GM12878 (cell line): ENCODE results near the gene R3HDM1. TPM values are rescaled to one million over a fixed set of nuclear protein-coding genes. Genes with fewer than 3 reads are reported as not detected.

ENCODE experiments used
- ATAC-seq: fragments of 200-7000 bp; cut with Tn5 transposase; 3 replicates; pipeline ENCODE4 v1.9.1; 2020; ENCODE audit warnings: mild to moderate bottlenecking, moderate library complexity
- BruUV-seq: library from RNA; stranded (reverse); fragments of 400-500 nt; replicated peaks from 2 replicates; lab custom pipeline; 2021; lab: Mats Ljungman, UMichigan
- CTCF ChIA-PET: fragments of 300-600 bp; sonication (Branson Sonifier 250); formaldehyde crosslinking; extraction: SDS; loops from one replicate; lab custom pipeline; 2021; ENCODE audit warnings: inconsistent platforms; lab: Yijun Ruan, JAX
- POLR2A ChIA-PET: fragments of 350-600 bp; formaldehyde crosslinking; extraction: SDS; loops from one replicate; lab custom pipeline; 2021; ENCODE audit warnings: inconsistent platforms; lab: Charles Lee
- RAD21 ChIA-PET: fragments of 300-600 bp; sonication (Branson Sonifier 250); formaldehyde crosslinking; loops from one replicate; lab custom pipeline; 2023; ENCODE audit warnings: antibody characterized with exemption; ENCODE audit not compliant: unreplicated experiment; lab: Charles Lee
- SMC1A ChIA-PET: fragments of 300-600 bp; sonication (Branson Sonifier 250); formaldehyde crosslinking; loops from one replicate; lab custom pipeline; 2023; ENCODE audit not compliant: unreplicated experiment, uncharacterized antibody; lab: Charles Lee
- DNase-seq: peaks from one replicate; pipeline ENCODE4 v3.0.0-alpha.2; 2011; ENCODE audit warnings: low read depth, low spot score
- FAIRE-seq: peaks from 3 replicates; lab custom pipeline; 2011; peaks lifted over from hg19 to GRCh38; lab: Jason Lieb, UNC
- H2AFZ ChIP-seq: 2 replicates; pipeline ENCODE4 v1.6.0; 2011; ENCODE audit warnings: low read depth, low read length, control low read depth; ENCODE audit not compliant: control insufficient read depth
- H3K27ac ChIP-seq: 2 replicates; pipeline ENCODE4 v1.5.1; 2011; ENCODE audit warnings: control low read depth; ENCODE audit not compliant: control insufficient read depth, insufficient read depth
- H3K27me3 ChIP-seq, 2 experiments: replicated peaks in 1 of 2; 2 replicates each; pipeline versions ENCODE4 v1.6.0 to v1.6.1; 2011; ENCODE audit warnings: low read length in 1 of 2; ENCODE audit not compliant: control insufficient read depth in 2 of 2, insufficient read depth in 2 of 2
- H3K36me3 ChIP-seq, 2 experiments: 2 replicates each; pipeline ENCODE4 v1.5.1; 2011; ENCODE audit warnings: low read length in 1 of 2; ENCODE audit not compliant: control insufficient read depth in 2 of 2, insufficient read depth in 2 of 2
- H3K4me1 ChIP-seq: 2 replicates; pipeline ENCODE4 v1.6.1; 2011; ENCODE audit warnings: mild to moderate bottlenecking, low read length, moderate library complexity, mixed read lengths; ENCODE audit not compliant: control insufficient read depth, insufficient read depth
- H3K4me2 ChIP-seq: 2 replicates; pipeline ENCODE4 v1.6.0; 2011; ENCODE audit warnings: control low read depth; ENCODE audit not compliant: control insufficient read depth, insufficient read depth
- H3K4me3 ChIP-seq: fragments of 200-600 bp; sonication (generic); 2 replicates; pipeline ENCODE4 v1.5.1; 2016
- H3K79me2 ChIP-seq: 2 replicates; pipeline ENCODE4 v1.6.0; 2011; ENCODE audit warnings: low read length; ENCODE audit not compliant: control insufficient read depth, insufficient read depth
- H3K9ac ChIP-seq: 2 replicates; pipeline ENCODE4 v1.8.0; 2011; ENCODE audit warnings: low read length, control low read depth, mixed read lengths; ENCODE audit not compliant: control insufficient read depth, insufficient read depth
- H3K9me3 ChIP-seq: replicated peaks from 3 replicates; pipeline ENCODE4 v1.5.1; 2011; ENCODE audit warnings: mild to moderate bottlenecking, low read length; ENCODE audit not compliant: control insufficient read depth, insufficient read depth
- H4K20me1 ChIP-seq: 2 replicates; pipeline ENCODE4 v1.6.0; 2011; ENCODE audit not compliant: control insufficient read depth, insufficient read depth
- ATF3 ChIP-seq: IDR thresholded peaks from 2 replicates; pipeline ENCODE4 v1.6.1; 2011; ENCODE audit warnings: low read depth, mild to moderate bottlenecking, low read length, moderate library complexity, borderline replicate concordance; ENCODE audit errors: extremely low read depth
- BRCA1 ChIP-seq: IDR thresholded peaks from 2 replicates; pipeline ENCODE4 v1.6.1; 2011; ENCODE audit warnings: low read depth, low read length, improper control_type of control experiment
- CBX5 ChIP-seq: sonication (generic); IDR thresholded peaks from 2 replicates; pipeline ENCODE4 v1.6.1; 2016; ENCODE audit warnings: low read depth, moderate library complexity, mild to moderate bottlenecking, inconsistent platforms
- EED ChIP-seq: sonication (generic); IDR thresholded peaks from 2 replicates; pipeline ENCODE4 v1.6.1; 2016; ENCODE audit warnings: antibody characterized with exemption, low read depth
- EP300 ChIP-seq, 2 experiments: fragments of 150-350 bp in 1 of 2; IDR thresholded peaks; 2 replicates each; pipeline ENCODE4 v1.6.1; 2011 to 2012; ENCODE audit warnings: low read depth in 2 of 2, low read length in 2 of 2, borderline replicate concordance in 1 of 2, improper control_type of control experiment in 1 of 2, inconsistent platforms in 1 of 2; ENCODE audit not compliant: control insufficient read depth in 1 of 2
- GATAD2B ChIP-seq: fragments of 450-650 bp; conservative IDR thresholded peaks from 2 replicates; pipeline ENCODE4 v1.6.1; 2017; ENCODE audit warnings: low read depth, mild to moderate bottlenecking, moderate library complexity
- JUND ChIP-seq: IDR thresholded peaks from 2 replicates; pipeline ENCODE4 v1.6.1; 2012; ENCODE audit warnings: low read depth, mild to moderate bottlenecking, low read length, improper control_type of control experiment, moderate library complexity
- KLF5 ChIP-seq: fragments of 450-650 bp; IDR thresholded peaks from 2 replicates; pipeline ENCODE4 v1.6.1; 2014; ENCODE audit warnings: mild to moderate bottlenecking; ENCODE audit not compliant: partially characterized antibody
- MAX ChIP-seq: IDR thresholded peaks from 2 replicates; pipeline ENCODE4 v1.6.1; 2012; ENCODE audit warnings: low read depth, low read length, improper control_type of control experiment
- MEF2B ChIP-seq: fragments of 450-650 bp; IDR thresholded peaks from 2 replicates; pipeline ENCODE4 v1.6.1; 2018; ENCODE audit warnings: mild to moderate bottlenecking, moderate library complexity; ENCODE audit not compliant: partially characterized antibody, poor library complexity, severe bottlenecking
- NFIC ChIP-seq: IDR thresholded peaks from 2 replicates; pipeline ENCODE4 v1.6.1; 2012; ENCODE audit warnings: low read depth, mild to moderate bottlenecking, inconsistent platforms, low read length, moderate library complexity
- NFYB ChIP-seq: IDR thresholded peaks from 2 replicates; pipeline ENCODE4 v1.6.1; 2011; ENCODE audit warnings: low read depth, mild to moderate bottlenecking, low read length, improper control_type of control experiment, moderate library complexity; ENCODE audit not compliant: insufficient read depth
- NKRF ChIP-seq: fragments of 450-650 bp; conservative IDR thresholded peaks from 2 replicates; pipeline ENCODE4 v1.6.1; 2017; ENCODE audit warnings: mild to moderate bottlenecking, moderate library complexity
- POLR2AphosphoS5 ChIP-seq: IDR thresholded peaks from 2 replicates; pipeline ENCODE4 v1.6.1; 2011; ENCODE audit warnings: mild to moderate bottlenecking, low read length, inconsistent platforms
- SMAD5 ChIP-seq: IDR thresholded peaks from 2 replicates; pipeline ENCODE4 v1.6.1; 2016; ENCODE audit warnings: antibody characterized with exemption, low read depth
- SREBF1 ChIP-seq: IDR thresholded peaks from 2 replicates; pipeline ENCODE4 v1.6.1; 2012; ENCODE audit warnings: mild to moderate bottlenecking, low read length
- TBL1XR1 ChIP-seq: IDR thresholded peaks from 2 replicates; pipeline ENCODE4 v1.6.1; 2012; ENCODE audit warnings: low read depth, low read length, improper control_type of control experiment
- WGBS: methylation state at CpG from one replicate; pipeline ENCODE4 v1.1.6; 2016; ENCODE audit warnings: low lambda C conversion rate; ENCODE audit not compliant: insufficient replicate concordance, insufficient coverage; ENCODE audit errors: missing lambda C conversion rate; 5-methylcytosine and 5-hydroxymethylcytosine counted together
- in situ Hi-C: fragments of 300-500 bp; cut with MboI; formaldehyde crosslinking; loops from 9 replicates; pipeline ENCODE4 v1.14.3; 2018; ENCODE audit warnings: mixed read lengths
- intact Hi-C: fragments of 100-400 bp; cut with micrococcal nuclease; formaldehyde crosslinking; loops from one replicate; pipeline ENCODE4 v1.14.2; 2022; ENCODE audit not compliant: unreplicated experiment
- polyA plus RNA-seq, 11 experiments: library from polyadenylated mRNA; depleted of rRNA in 4 of 11; unstranded in 6 of 11; stranded (reverse) in 5 of 11; fragments of >200 nt; fragmentation: Nextera tagmentation in 4 of 11; fragmentation: Illumina TruSeq in 1 of 11; extraction: Ambion mirVana in 4 of 11; extraction: Trizol in 1 of 11; gene quantifications; 1 replicate in 1 of 11; 2 replicates in 10 of 11; pipeline versions ENCODE4 v1.2.1 to v1.2.3, GENCODE V29; 2011 to 2016; ENCODE audit warnings: inconsistent platforms in 2 of 11, missing spikeins in 2 of 11, low read depth in 1 of 11
- total RNA-seq, 4 experiments: library from RNA; depleted of rRNA in 3 of 4; stranded (reverse); fragments of >200 nt in 3 of 4; fragmentation: Illumina TruSeq in 1 of 4; extraction: Trizol in 1 of 4; gene quantifications; 2 replicates each; pipeline versions ENCODE4 v1.2.1 to v1.2.3, GENCODE V29; 2013 to 2021
- TF ChIP-seq, protein P1 (sequence below): IDR thresholded peaks from 2 replicates; pipeline ENCODE4 v1.6.1; 2012; ENCODE audit warnings: low read depth, low read length, improper control_type of control experiment

Gene R3HDM1
- total and polyA plus RNA-seq, 10 of the 15 experiments (the other 5 are each of a cell fraction or from before 2014, with no cell fraction given), result 16.8 to 89.6 (median 47.7) TPM

DNA sequence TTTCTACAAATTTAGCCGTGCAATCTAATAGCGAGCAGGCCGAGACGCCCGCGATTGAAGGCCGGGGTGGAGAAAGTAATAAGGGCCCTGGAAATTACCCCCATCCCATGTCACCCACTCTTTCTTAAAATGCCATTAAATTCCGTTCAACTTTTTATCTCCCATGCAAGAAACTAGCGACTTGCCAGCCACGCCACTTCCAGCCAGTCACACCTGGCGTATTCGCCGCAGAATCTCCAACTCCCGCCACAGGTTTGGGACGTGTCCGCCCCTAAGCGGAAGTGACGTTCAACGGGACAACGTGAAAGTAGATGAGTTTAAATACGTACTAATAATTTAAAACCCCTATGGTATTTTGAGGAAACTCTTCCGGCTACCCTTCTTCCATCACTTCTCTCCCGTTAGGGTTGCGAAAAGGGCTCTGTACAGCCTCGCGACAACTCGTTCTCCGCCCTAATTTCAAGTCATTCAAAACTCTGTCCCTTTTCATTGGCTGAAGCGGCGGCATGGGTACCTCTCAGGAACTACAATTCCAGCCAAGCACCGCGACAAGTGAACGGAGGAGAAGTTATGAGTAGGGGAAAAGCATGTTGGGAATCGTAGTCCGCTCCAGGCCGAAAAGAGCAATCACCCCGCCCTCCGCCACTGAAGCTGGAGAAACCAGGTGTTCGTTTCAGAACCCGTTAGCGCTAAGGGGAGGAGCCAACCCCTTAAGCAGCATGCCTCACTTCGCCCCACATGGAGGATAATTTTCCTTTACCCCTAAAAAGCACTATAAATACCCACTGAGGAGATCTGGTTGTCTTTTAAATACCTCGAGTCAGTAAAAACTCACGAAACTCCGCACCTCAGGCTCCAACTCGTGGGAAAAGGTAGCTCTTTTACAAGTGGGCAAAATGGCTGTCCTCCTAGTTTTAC is 712 bp upstream of the R3HDM1 start, which contains the start of gene ZRANB3:
ZRANB3 (minus strand) TSS at position 906 of the 918 bp plus-strand sequence.
- Histone ChIP-seq H3K9ac (peak within 1 kb of the TSS; percentile 94), H3K36me3 (no peaks in the 10 kb centered on the region), H3K4me2 (peak within 1 kb of the TSS; percentile 89), H3K9me3 (no peaks in the 10 kb centered on the region), H3K27me3 (no peaks in the 10 kb centered on the region), H4K20me1 (no peaks in the 10 kb centered on the region), H3K79me2 (peaks cover 57% of the 10 kb centered on the region), H3K4me1 (peaks cover 3% of the 10 kb centered on the region; the same call in 1 of the 2 replicates), H2AFZ (peak within 1 kb of the TSS; percentile 100), H3K27ac (peak within 1 kb of the TSS; percentile 99), H3K4me3 (peak within 1 kb of the TSS; percentile 89)
- no peak for FAIRE-seq
- ChIA-PET SMC1A (interaction anchor here (0.8 to 2.3 kb wide), 12 partner anchors 10 to 526 kb away, joined by 3 to 10 read pairs (median 3); partner anchors contain the start of gene UBXN4), RAD21 (interaction anchor here (0.6 to 1.6 kb wide), 16 partner anchors 8 to 854 kb away, joined by 3 to 8 read pairs (median 4); partner anchors contain the start of gene UBXN4), CTCF (interaction anchor here (0.6 to 1.4 kb wide), 8 partner anchors 13 to 600 kb away, joined by 3 to 6 read pairs (median 4); partner anchors contain the start of gene UBXN4), POLR2A (interaction anchor here (0.5 to 2.0 kb wide), 9 partner anchors 8 to 473 kb away, joined by 3 to 7 read pairs (median 4); partner anchors contain the start of gene DARS1)
- in situ Hi-C loops, result no loop called here
- peak; percentile 98 for DNase-seq
- WGBS, result under 1% methylated on average over 46 of the region's 46 CpGs
- ATAC-seq, result peak; percentile 83
- BruUV-seq, result TSS peak; percentile 84
- intact Hi-C loops, result loop anchor here (2.0 kb wide), 1 partner anchor 210 kb away; the partner anchor contains the start of gene UBXN4
- TF ChIP-seq MAX (peak; percentile 34; the same call in 1 of the 2 replicates), CBX5 (peak; percentile 3; the same call in 1 of the 2 replicates), TBL1XR1 (no peak), NFIC (peak; percentile 3; the same call in 1 of the 2 replicates), JUND (no peak), SREBF1 (no peak), EED (0 out of 2 replicates have a peak, but pooled peaks have one; percentile 30), BRCA1 (peak; percentile 52; the same call in 1 of the 2 replicates), KLF5 (no peak), ATF3 (peak; percentile 10; the same call in 1 of the 2 replicates), POLR2AphosphoS5 (peak; percentile 67), EP300 (IDR thresholded peaks at IDR 0.05; ENCODE audit: borderline replicate concordance in 1 of 2, control insufficient read depth in 1 of 2, low read depth in 2 of 2, low read length in 2 of 2) (no peak), NKRF (peak; percentile 96), MEF2B (no peak), NFYB (peak; percentile 67), SMAD5 (0 out of 2 replicates have a peak, but pooled peaks have one; percentile 26), GATAD2B (no peak)
- TF ChIP-seq, protein P1, sequence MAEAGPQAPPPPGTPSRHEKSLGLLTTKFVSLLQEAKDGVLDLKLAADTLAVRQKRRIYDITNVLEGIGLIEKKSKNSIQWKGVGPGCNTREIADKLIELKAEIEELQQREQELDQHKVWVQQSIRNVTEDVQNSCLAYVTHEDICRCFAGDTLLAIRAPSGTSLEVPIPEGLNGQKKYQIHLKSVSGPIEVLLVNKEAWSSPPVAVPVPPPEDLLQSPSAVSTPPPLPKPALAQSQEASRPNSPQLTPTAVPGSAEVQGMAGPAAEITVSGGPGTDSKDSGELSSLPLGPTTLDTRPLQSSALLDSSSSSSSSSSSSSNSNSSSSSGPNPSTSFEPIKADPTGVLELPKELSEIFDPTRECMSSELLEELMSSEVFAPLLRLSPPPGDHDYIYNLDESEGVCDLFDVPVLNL, result peak; percentile 89
